ENCODE results near the gene CHRM4. TPM values are rescaled to one million over a fixed set of nuclear protein-coding genes. Genes with fewer than 3 reads are reported as not detected.

Gene CHRM4
- total RNA-seq, 1 experiment from 2014 or later: 0.31 TPM

DNA sequence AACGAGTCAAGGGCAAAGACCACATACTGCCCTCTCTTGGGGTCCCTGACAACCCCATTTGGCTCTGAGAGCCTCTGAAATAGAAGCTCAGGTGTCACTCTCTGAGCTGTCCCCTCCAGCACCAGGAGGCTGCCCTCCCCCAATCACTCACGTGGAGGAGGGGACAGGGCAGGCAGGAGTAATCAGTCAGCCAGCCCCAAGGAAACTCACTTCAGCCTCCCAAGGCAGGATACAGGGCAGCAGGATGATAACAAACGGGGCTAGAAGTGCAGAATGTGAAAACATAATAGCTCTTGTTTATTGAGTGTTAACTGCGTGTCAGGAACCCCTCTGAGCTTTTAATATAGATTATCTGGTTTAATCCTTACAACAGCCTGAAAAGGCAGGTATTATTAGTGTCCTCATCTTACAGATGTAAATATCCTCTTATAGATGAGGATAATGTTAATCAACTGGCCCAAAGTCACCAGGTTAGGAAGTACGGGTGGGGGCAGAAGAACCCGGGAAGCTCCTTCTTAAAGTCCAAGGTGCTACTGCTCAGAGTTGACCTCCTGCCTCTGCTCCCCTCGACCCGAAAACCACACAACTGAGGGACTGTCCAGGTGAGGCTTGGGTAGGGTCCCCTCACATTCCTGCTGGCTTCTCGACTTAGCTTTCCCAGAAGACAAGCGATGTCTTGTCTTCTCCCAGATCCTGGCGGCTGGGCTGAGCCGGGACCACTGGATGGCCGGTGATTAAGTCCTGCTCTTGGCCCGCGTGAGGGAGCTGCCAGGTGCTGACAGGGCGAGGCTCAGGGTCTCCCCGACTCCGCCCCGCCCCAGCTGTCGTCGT, 2.7 kb downstream of the CHRM4 start:
- Histone ChIP-seq H3K36me3 (ENCODE audit: low read depth) (no peaks in the 10 kb centered on the region), H4K20me1 (ENCODE audit: insufficient read depth) (peaks cover 17% of the 10 kb centered on the region), H3K9me3 (ENCODE audit: insufficient read depth, low read depth) (no peaks in the 10 kb centered on the region), H2AFZ (no peak overlapping the region), H3K79me2 (ENCODE audit: low read depth) (no peaks in the 10 kb centered on the region), H3K27ac (no peak overlapping the region), H3K4me3 (peak overlapping the region; percentile 54; the same call in 1 of the 2 replicates), H3K9me2 (ENCODE audit: insufficient read depth) (no peaks in the 10 kb centered on the region), H3F3A (ENCODE audit: insufficient read depth, low read depth) (peaks cover 5% of the 10 kb centered on the region), H3K27me3 (ENCODE audit: insufficient read depth, low read depth) (peaks cover 22% of the 10 kb centered on the region), H3K4me1 (replicated peaks; ENCODE audit: insufficient read depth) (peaks cover 17% of the 10 kb centered on the region), H3K4me2 (peak overlapping the region; percentile 83)
- TF ChIP-seq, protein P1, sequence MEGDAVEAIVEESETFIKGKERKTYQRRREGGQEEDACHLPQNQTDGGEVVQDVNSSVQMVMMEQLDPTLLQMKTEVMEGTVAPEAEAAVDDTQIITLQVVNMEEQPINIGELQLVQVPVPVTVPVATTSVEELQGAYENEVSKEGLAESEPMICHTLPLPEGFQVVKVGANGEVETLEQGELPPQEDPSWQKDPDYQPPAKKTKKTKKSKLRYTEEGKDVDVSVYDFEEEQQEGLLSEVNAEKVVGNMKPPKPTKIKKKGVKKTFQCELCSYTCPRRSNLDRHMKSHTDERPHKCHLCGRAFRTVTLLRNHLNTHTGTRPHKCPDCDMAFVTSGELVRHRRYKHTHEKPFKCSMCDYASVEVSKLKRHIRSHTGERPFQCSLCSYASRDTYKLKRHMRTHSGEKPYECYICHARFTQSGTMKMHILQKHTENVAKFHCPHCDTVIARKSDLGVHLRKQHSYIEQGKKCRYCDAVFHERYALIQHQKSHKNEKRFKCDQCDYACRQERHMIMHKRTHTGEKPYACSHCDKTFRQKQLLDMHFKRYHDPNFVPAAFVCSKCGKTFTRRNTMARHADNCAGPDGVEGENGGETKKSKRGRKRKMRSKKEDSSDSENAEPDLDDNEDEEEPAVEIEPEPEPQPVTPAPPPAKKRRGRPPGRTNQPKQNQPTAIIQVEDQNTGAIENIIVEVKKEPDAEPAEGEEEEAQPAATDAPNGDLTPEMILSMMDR (conservative IDR thresholded peaks at IDR 0.05): no peak
- no peak for TF ChIP-seq EZH2 (IDR thresholded peaks at IDR 0.05; ENCODE audit: low read depth)
- ChIA-PET POLR2A (ENCODE audit: unreplicated experiment) (interaction anchor here (0.5 to 0.6 kb wide), 2 partner anchors 35 to 170 kb away, joined by 3 read pairs; no protein-coding TSS in a partner anchor), CTCF (interaction anchor here (0.6 to 1.0 kb wide), 3 partner anchors 22 to 464 kb away, joined by 3 to 6 read pairs (median 4); partner anchors contain the start of gene ATG13)
- DNase-seq: peak in 1 of 2 experiments; percentile 26
- BruUV-seq (replicated peaks): no TSS peak
- intact Hi-C loops (cut with micrococcal nuclease; ENCODE audit: unreplicated experiment): loop anchor here (1.0 kb wide), 2 partner anchors 148 to 542 kb away; partner anchors contain the start of gene CRY2

DNA sequence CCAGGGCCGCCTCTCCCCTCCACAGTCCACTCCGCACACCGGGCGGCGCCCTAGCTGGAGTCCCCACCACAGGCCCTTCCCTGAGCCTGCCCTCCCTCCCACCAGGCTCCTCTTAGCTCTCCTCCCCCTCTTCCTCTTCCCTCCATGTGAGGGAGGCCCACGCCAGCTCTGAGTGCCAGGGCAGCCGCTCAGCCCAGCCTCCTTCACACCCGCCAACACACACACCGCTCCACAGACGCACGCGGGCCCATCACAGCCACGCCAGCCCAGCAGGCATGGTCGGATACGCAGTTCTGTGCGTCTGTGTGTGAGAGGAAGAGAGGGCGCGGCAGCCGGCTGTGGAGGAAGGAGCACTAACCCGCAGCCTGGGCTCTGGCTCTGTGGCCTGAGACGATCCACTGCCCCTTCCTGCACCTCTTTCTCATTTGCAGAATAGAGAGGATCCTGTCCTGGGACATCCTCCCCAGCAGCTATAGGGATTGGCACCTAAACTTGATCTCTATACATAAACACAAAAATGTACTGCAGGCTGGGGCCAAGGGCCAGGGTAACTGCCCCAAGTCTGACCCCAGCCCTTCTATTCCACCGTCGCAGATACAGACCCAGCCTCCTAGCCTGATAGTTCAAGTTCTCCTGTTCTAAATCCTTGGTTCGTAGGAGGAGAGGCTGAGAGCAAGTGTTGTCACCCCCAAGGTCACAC, 3.5 kb downstream of the CHRM4 start:
- no peaks in the 10 kb centered on the region for H3K9me2 ChIP-seq (ENCODE audit: insufficient read depth)

More for the DNA sequence above, 3.5 kb downstream of the CHRM4 start:
- BruUV-seq (replicated peaks): no TSS peak
- no peak for DNase-seq
- Histone ChIP-seq H3K27me3 (ENCODE audit: insufficient read depth, low read depth) (peaks cover 22% of the 10 kb centered on the region), H2AFZ (no peak overlapping the region), H3F3A (ENCODE audit: insufficient read depth, low read depth) (peaks cover 12% of the 10 kb centered on the region), H3K4me2 (no peak overlapping the region), H3K4me1 (replicated peaks; ENCODE audit: insufficient read depth) (peaks cover 23% of the 10 kb centered on the region), H3K36me3 (ENCODE audit: low read depth) (no peaks in the 10 kb centered on the region), H3K4me3 (no peak overlapping the region), H3K9me3 (ENCODE audit: insufficient read depth, low read depth) (no peaks in the 10 kb centered on the region), H3K79me2 (ENCODE audit: low read depth) (no peaks in the 10 kb centered on the region), H4K20me1 (ENCODE audit: insufficient read depth) (peaks cover 11% of the 10 kb centered on the region), H3K27ac (no peak overlapping the region)
- ChIA-PET CTCF (interaction anchor here (0.6 to 1.0 kb wide), 5 partner anchors 21 to 464 kb away, joined by 3 to 6 read pairs (median 4); partner anchors contain the start of gene ATG13), POLR2A (ENCODE audit: unreplicated experiment) (interaction anchor here (0.6 kb wide), 2 partner anchors 34 to 92 kb away, joined by 3 to 5 read pairs; no protein-coding TSS in a partner anchor)
- TF ChIP-seq, protein P1 (conservative IDR thresholded peaks at IDR 0.05): no peak
- no peak for TF ChIP-seq EZH2 (IDR thresholded peaks at IDR 0.05; ENCODE audit: low read depth)
- intact Hi-C loops (cut with micrococcal nuclease; ENCODE audit: unreplicated experiment): no loop called here

Measured in PC-9 (cell line).